Measurements from ENCODE around the gene TRPM8.

DNA sequence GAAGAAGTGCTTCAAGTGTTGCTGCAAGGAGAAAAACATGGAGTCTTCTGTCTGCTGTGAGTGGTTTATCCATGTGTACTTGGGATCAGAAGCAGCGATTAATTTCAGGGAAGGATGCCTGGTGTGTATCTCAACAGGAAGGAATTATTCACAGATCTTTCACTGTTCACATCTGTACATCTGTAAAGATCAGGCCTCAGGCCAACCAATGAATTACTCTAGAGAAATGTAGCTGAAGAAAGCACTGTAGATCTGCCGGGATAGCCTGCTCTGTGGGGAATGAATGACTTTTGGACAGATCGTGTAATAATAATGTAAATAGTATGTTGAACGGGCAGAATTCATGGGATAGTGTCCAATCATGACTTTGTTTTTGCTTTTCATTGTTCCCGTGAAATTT, 79.3 kb downstream of the TRPM8 start:
- TF ChIP-seq, protein P1, sequence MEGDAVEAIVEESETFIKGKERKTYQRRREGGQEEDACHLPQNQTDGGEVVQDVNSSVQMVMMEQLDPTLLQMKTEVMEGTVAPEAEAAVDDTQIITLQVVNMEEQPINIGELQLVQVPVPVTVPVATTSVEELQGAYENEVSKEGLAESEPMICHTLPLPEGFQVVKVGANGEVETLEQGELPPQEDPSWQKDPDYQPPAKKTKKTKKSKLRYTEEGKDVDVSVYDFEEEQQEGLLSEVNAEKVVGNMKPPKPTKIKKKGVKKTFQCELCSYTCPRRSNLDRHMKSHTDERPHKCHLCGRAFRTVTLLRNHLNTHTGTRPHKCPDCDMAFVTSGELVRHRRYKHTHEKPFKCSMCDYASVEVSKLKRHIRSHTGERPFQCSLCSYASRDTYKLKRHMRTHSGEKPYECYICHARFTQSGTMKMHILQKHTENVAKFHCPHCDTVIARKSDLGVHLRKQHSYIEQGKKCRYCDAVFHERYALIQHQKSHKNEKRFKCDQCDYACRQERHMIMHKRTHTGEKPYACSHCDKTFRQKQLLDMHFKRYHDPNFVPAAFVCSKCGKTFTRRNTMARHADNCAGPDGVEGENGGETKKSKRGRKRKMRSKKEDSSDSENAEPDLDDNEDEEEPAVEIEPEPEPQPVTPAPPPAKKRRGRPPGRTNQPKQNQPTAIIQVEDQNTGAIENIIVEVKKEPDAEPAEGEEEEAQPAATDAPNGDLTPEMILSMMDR (IDR thresholded peaks at IDR 0.05; ENCODE audit: low read depth, low read length), result no peak
- no peak for TF ChIP-seq POLR2A (IDR thresholded peaks at IDR 0.05; ENCODE audit: extremely low read depth, insufficient read length)
- TF ChIP-seq, protein P2, sequence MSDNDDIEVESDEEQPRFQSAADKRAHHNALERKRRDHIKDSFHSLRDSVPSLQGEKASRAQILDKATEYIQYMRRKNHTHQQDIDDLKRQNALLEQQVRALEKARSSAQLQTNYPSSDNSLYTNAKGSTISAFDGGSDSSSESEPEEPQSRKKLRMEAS (IDR thresholded peaks at IDR 0.05; ENCODE audit: low read depth, low read length), result no peak

Measured in NB4 (cell line).